ENCODE measurements around the gene C1QL4. TPM values are rescaled to one million over a fixed set of nuclear protein-coding genes. Genes with fewer than 3 reads are reported as not detected.
A peak's percentile ranks its signal among the peaks of the same experiment; 100 is the strongest.

The C1QL4 gene
- total RNA-seq, 1 donor from 2014 or later, result 2.0 TPM

GRCh38 chr12:49366096-49366651 lies 29.2 kb upstream of the C1QL4 start:
- no peaks in the 10 kb centered on the region for H3K27me3 ChIP-seq
- TF ChIP-seq CTCF (IDR thresholded peaks at IDR 0.05), result no peak
- TF ChIP-seq POLR2A (IDR thresholded peaks at IDR 0.05), result no peak
- no peak for TF ChIP-seq POLR2AphosphoS5 (IDR thresholded peaks at IDR 0.05; ENCODE audit: insufficient read depth in 1 of 2, low read depth in 1 of 2)
- no peaks in the 10 kb centered on the region for H3K9me3 ChIP-seq
- intact Hi-C loops (cut with DNase I), result no loop called here
- H3K27ac ChIP-seq, result peak overlapping the region; percentile 97
- no peak for DNase-seq (ENCODE audit: extremely low spot score in 2 of 2)
- H3K4me1 ChIP-seq, result peaks cover 63% of the 10 kb centered on the region
- no peaks in the 10 kb centered on the region for H3K36me3 ChIP-seq
- H3K4me3 ChIP-seq, result peak overlapping the region; percentile 83 to 94

GRCh38 chr12:49365542-49365941 lies 28.6 kb upstream of the C1QL4 start:
- DNase-seq (ENCODE audit: extremely low spot score in 2 of 2), result no peak
- H3K27ac ChIP-seq, result peak overlapping the region; percentile 97
- H3K36me3 ChIP-seq, result no peaks in the 10 kb centered on the region
- TF ChIP-seq POLR2AphosphoS5 (IDR thresholded peaks at IDR 0.05; ENCODE audit: insufficient read depth in 1 of 2, low read depth in 1 of 2) (no peak), CTCF (IDR thresholded peaks at IDR 0.05) (no peak), POLR2A (IDR thresholded peaks at IDR 0.05) (no peak)
- H3K4me1 ChIP-seq, result peaks cover 62% of the 10 kb centered on the region
- H3K4me3 ChIP-seq, result peak overlapping the region in 1 of 2 donors; percentile 94
- H3K27me3 ChIP-seq, result no peaks in the 10 kb centered on the region
- H3K9me3 ChIP-seq, result no peaks in the 10 kb centered on the region
- intact Hi-C loops (cut with DNase I), result no loop called here

DNA sequence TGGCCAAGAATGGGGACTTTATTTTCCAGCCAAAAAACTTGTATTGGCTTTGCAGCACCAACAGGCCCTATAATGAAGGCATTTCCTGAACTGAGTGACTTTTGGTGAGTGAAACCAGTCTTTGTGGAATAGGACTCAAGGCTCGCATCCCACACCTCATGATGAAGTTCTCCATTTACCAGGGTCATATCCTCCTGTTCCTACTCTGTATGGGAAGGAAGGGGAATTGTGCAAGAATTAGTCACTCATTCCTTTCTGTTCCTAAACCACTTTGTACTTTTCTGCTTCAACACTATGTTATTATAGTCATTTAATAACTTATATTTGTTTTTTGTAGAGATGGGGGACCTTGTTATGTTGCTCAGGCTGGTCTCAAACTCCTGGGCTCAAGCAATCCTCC lies 28.0 kb upstream of the C1QL4 start:
- no peak for DNase-seq (ENCODE audit: extremely low spot score in 2 of 2)
- intact Hi-C loops (cut with DNase I), result no loop called here
- no peak overlapping the region for H3K27ac ChIP-seq
- H3K36me3 ChIP-seq, result no peaks in the 10 kb centered on the region
- no peaks in the 10 kb centered on the region for H3K9me3 ChIP-seq
- H3K4me1 ChIP-seq, result peaks cover 57% of the 10 kb centered on the region
- no peak for TF ChIP-seq CTCF (IDR thresholded peaks at IDR 0.05)
- peak in 1 of 2 donors; percentile 44 for TF ChIP-seq POLR2AphosphoS5 (IDR thresholded peaks at IDR 0.05; ENCODE audit: insufficient read depth in 1 of 2, low read depth in 1 of 2)
- no peak overlapping the region for H3K4me3 ChIP-seq
- no peaks in the 10 kb centered on the region for H3K27me3 ChIP-seq

DNA sequence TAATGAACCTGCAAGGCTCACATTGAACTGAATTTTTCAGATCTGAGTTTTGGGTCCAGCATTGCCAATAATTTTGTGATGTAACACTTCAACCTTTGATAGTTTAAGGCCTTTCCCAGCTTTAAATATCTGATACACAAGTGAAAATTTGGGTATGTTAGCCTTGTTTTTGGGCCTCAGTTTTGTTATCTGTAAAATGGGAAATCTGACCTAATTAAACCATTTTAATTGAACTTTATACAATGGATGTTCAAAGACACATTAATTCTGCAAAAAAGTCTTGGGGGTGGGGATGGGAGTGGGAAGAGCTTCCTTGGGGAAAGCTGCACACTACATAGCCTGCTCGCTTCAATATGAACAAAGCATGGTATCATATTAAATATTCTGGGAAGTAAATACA lies 25.1 kb upstream of the C1QL4 start:
- Histone ChIP-seq H3K4me3 (no peak overlapping the region), H3K27ac (no peak overlapping the region), H3K4me1 (peaks cover 36% of the 10 kb centered on the region), H3K36me3 (no peaks in the 10 kb centered on the region), H3K27me3 (no peaks in the 10 kb centered on the region), H3K9me3 (no peaks in the 10 kb centered on the region)
- no peak for TF ChIP-seq POLR2AphosphoS5 (IDR thresholded peaks at IDR 0.05; ENCODE audit: insufficient read depth in 1 of 2, low read depth in 1 of 2)
- no peak for DNase-seq (ENCODE audit: extremely low spot score in 2 of 2)
- intact Hi-C loops (cut with DNase I), result no loop called here

DNA sequence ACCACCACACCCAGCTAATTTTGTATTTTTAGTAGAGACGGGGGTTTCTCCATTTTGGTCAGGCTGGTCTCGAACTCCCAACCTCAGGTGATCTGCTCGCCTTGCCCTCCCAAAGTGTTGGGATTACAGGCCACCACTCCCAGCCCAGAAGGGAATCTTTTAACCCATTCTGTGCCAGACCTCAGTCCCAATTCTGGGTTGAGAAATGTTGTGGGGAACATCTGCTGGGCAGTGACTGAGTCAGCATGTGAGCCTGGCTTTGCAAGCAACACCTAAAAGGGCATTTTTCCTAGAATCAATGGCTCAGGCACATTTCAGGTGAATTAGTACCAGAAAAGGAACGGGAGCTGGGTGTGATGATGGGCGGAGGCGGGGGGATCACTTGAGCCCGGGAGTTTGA lies 22.7 kb upstream of the C1QL4 start:
- H3K4me1 ChIP-seq, result peaks cover 18% of the 10 kb centered on the region
- TF ChIP-seq POLR2A (IDR thresholded peaks at IDR 0.05) (no peak), CTCF (IDR thresholded peaks at IDR 0.05) (no peak), POLR2AphosphoS5 (IDR thresholded peaks at IDR 0.05; ENCODE audit: insufficient read depth in 1 of 2, low read depth in 1 of 2) (no peak)
- H3K27ac ChIP-seq, result no peak overlapping the region
- no peak for DNase-seq (ENCODE audit: extremely low spot score in 2 of 2)
- no peaks in the 10 kb centered on the region for H3K36me3 ChIP-seq
- intact Hi-C loops (cut with DNase I), result loop anchor here (5.0 kb wide), 1 partner anchor 153 kb away; no protein-coding TSS in a partner anchor
- no peaks in the 10 kb centered on the region for H3K9me3 ChIP-seq
- no peak overlapping the region for H3K4me3 ChIP-seq
- H3K27me3 ChIP-seq, result no peaks in the 10 kb centered on the region

All from vagina (tissue), 2 donors.